Measurements from ENCODE around the gene BEST4.

Gene BEST4

GRCh38 chr1:44808063-44808937 is 20.3 kb upstream of the BEST4 start, which contains the start of gene BTBD19:
BTBD19 (plus strand) TSS chr1:44808523; CDS start chr1:44808821, 298 bp downstream.
- peaks cover 19% of the 10 kb centered on the region for H3K4me1 ChIP-seq (ENCODE audit: control insufficient read depth, insufficient read depth, low read length)
- TF ChIP-seq ZNF555 (tag by site-specific recombination; conservative IDR thresholded peaks at IDR 0.05), result no peak
- no peak for TF ChIP-seq ZBTB7A (tag by site-specific recombination; IDR thresholded peaks at IDR 0.05; ENCODE audit: low read depth)
- peak; percentile 71 for TF ChIP-seq ZBTB8A (tag by site-specific recombination; IDR thresholded peaks at IDR 0.05)
- TF ChIP-seq ZBTB17 (tag by site-specific recombination; IDR thresholded peaks at IDR 0.05), result no peak
- TF ChIP-seq, protein P1, sequence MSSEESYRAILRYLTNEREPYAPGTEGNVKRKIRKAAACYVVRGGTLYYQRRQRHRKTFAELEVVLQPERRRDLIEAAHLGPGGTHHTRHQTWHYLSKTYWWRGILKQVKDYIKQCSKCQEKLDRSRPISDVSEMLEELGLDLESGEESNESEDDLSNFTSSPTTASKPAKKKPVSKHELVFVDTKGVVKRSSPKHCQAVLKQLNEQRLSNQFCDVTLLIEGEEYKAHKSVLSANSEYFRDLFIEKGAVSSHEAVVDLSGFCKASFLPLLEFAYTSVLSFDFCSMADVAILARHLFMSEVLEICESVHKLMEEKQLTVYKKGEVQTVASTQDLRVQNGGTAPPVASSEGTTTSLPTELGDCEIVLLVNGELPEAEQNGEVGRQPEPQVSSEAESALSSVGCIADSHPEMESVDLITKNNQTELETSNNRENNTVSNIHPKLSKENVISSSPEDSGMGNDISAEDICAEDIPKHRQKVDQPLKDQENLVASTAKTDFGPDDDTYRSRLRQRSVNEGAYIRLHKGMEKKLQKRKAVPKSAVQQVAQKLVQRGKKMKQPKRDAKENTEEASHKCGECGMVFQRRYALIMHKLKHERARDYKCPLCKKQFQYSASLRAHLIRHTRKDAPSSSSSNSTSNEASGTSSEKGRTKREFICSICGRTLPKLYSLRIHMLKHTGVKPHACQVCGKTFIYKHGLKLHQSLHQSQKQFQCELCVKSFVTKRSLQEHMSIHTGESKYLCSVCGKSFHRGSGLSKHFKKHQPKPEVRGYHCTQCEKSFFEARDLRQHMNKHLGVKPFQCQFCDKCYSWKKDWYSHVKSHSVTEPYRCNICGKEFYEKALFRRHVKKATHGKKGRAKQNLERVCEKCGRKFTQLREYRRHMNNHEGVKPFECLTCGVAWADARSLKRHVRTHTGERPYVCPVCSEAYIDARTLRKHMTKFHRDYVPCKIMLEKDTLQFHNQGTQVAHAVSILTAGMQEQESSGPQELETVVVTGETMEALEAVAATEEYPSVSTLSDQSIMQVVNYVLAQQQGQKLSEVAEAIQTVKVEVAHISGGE (tag by site-specific recombination; conservative IDR thresholded peaks at IDR 0.05; ENCODE audit: low read depth), result no peak; the same call in 1 of the 2 replicates
- no peak for TF ChIP-seq YY1 (tag by site-specific recombination; IDR thresholded peaks at IDR 0.05)
- TF ChIP-seq ZNF692 (tag by site-specific recombination; IDR thresholded peaks at IDR 0.05), result peak; percentile 74; the same call in 1 of the 2 replicates
- TF ChIP-seq, protein P2, sequence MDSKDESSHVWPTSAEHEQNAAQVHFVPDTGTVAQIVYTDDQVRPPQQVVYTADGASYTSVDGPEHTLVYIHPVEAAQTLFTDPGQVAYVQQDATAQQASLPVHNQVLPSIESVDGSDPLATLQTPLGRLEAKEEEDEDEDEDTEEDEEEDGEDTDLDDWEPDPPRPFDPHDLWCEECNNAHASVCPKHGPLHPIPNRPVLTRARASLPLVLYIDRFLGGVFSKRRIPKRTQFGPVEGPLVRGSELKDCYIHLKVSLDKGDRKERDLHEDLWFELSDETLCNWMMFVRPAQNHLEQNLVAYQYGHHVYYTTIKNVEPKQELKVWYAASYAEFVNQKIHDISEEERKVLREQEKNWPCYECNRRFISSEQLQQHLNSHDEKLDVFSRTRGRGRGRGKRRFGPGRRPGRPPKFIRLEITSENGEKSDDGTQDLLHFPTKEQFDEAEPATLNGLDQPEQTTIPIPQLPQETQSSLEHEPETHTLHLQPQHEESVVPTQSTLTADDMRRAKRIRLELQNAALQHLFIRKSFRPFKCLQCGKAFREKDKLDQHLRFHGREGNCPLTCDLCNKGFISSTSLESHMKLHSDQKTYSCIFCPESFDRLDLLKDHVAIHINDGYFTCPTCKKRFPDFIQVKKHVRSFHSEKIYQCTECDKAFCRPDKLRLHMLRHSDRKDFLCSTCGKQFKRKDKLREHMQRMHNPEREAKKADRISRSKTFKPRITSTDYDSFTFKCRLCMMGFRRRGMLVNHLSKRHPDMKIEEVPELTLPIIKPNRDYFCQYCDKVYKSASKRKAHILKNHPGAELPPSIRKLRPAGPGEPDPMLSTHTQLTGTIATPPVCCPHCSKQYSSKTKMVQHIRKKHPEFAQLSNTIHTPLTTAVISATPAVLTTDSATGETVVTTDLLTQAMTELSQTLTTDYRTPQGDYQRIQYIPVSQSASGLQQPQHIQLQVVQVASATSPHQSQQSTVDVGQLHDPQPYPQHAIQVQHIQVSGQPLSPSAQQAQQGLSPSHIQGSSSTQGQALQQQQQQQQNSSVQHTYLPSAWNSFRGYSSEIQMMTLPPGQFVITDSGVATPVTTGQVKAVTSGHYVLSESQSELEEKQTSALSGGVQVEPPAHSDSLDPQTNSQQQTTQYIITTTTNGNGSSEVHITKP (tag by site-specific recombination; IDR thresholded peaks at IDR 0.05), result peak; percentile 98
- TF ChIP-seq ZNF777 (tag by site-specific recombination; IDR thresholded peaks at IDR 0.05; ENCODE audit: borderline replicate concordance), result no peak
- peak; percentile 41; the same call in 1 of the 2 replicates for TF ChIP-seq IKZF3 (tag by site-specific recombination; IDR thresholded peaks at IDR 0.05)
- TF ChIP-seq GLIS1 (tag by site-specific recombination; IDR thresholded peaks at IDR 0.05), result no peak
- no peak; the same call in 1 of the 2 replicates for TF ChIP-seq ZBTB6 (tag by site-specific recombination; IDR thresholded peaks at IDR 0.05)
- TF ChIP-seq ZNF416 (tag by site-specific recombination; IDR thresholded peaks at IDR 0.05), result no peak
- no peak for TF ChIP-seq ZNF549 (tag by site-specific recombination; IDR thresholded peaks at IDR 0.05)
- TF ChIP-seq ZNF394 (tag by site-specific recombination; IDR thresholded peaks at IDR 0.05; ENCODE audit: borderline replicate concordance), result peak; percentile 98
- TF ChIP-seq WT1 (tag by site-specific recombination; IDR thresholded peaks at IDR 0.05), result no peak
- no peak for TF ChIP-seq INSM2 (tag by site-specific recombination; IDR thresholded peaks at IDR 0.05)
- TF ChIP-seq ZNF202 (tag by site-specific recombination; IDR thresholded peaks at IDR 0.05; ENCODE audit: borderline replicate concordance), result no peak
- no peak for TF ChIP-seq ZBTB1 (tag by site-specific recombination; IDR thresholded peaks at IDR 0.05)
- peak; percentile 26; the same call in 1 of the 2 replicates for TF ChIP-seq ZXDB (tag by site-specific recombination; IDR thresholded peaks at IDR 0.05)
- no peak for TF ChIP-seq ZNF544 (tag by site-specific recombination; IDR thresholded peaks at IDR 0.05)

More at GRCh38 chr1:44808063-44808937, 20.3 kb upstream of the BEST4 start, which contains the start of gene BTBD19:
- Histone ChIP-seq H3K9me3 (ENCODE audit: control insufficient read depth, insufficient read depth, low read depth, low read length) (no peaks in the 10 kb centered on the region), H3K36me3 (ENCODE audit: control insufficient read depth in 2 of 2, insufficient read depth in 1 of 2, low read length in 2 of 2) (peaks cover 0 to 49% of the 10 kb centered on the region in 2 experiments; a peak in 1 of 3 replicates), H3K4me3 (ENCODE audit: low read depth, low read length) (peak within 1 kb of the TSS; percentile 33), H3K27ac (ENCODE audit: extremely low read depth, low read depth, low read length) (peak within 1 kb of the TSS; percentile 72)
- ChIA-PET POLR2A (interaction anchor here (0.5 to 4.0 kb wide), 18 partner anchors 8 to 714 kb away, joined by 3 to 84 read pairs (median 4); partner anchors contain the start of genes BEST4, CCDC163, EIF2B3 and HECTD3), CTCF (interaction anchor here (0.6 to 2.0 kb wide), 13 partner anchors 8 to 204 kb away, joined by 3 to 13 read pairs (median 4); partner anchors contain the start of genes PLK3 and UROD)

All from HEK293 (cell line).